Activated T-cell treated with anti-CD3 and anti-CD28 coated beads for 24 hours (primary cell): ENCODE data around the gene SCYL3.
"Not testable (repeated sequence)": the region's sequence is repeated elsewhere in the genome, so short reads cannot be mapped to it uniquely, and the experiment has no call there.

Experiments used
- DNase-seq: peaks from one replicate; pipeline ENCODE4 v3.0.0-alpha.2; 2020; ENCODE audit warnings: low read depth

SCYL3 gene

GRCh38 chr1:169869426-169869825, 24.3 kb downstream of the SCYL3 start:
- DNase-seq, result no peak

- no peak for DNase-seq
Observed at GRCh38 chr1:169868978-169869377, 24.7 kb downstream of the SCYL3 start.

- DNase-seq, result no peak
Observed at GRCh38 chr1:169867012-169867675, 26.6 kb downstream of the SCYL3 start.

GRCh38 chr1:169866577-169866976, 27.1 kb downstream of the SCYL3 start:
- no peak for DNase-seq

GRCh38 chr1:169864531-169864930, 29.2 kb downstream of the SCYL3 start:
- not testable (repeated sequence) for DNase-seq

GRCh38 chr1:169860750-169861149, 32.9 kb downstream of the SCYL3 start:
- DNase-seq, result no peak

GRCh38 chr1:169860187-169860586, 33.5 kb downstream of the SCYL3 start:
- no peak for DNase-seq

GRCh38 chr1:169859001-169859400, 34.7 kb downstream of the SCYL3 start:
- no peak for DNase-seq

- DNase-seq, result no peak
Observed at GRCh38 chr1:169858467-169858866, 35.2 kb downstream of the SCYL3 start.

GRCh38 chr1:169853341-169853740, 40.4 kb downstream of the SCYL3 start:
- DNase-seq, result no peak

- no peak for DNase-seq
Observed at GRCh38 chr1:169849346-169850022, 44.2 kb downstream of the SCYL3 start.

GRCh38 chr1:169848456-169848855, 45.2 kb downstream of the SCYL3 start:
- DNase-seq, result no peak

- no peak for DNase-seq
Observed at GRCh38 chr1:169844941-169845608, 48.6 kb downstream of the SCYL3 start.

- DNase-seq, result no peak
Observed at GRCh38 chr1:169838942-169839341, 54.8 kb downstream of the SCYL3 start.

- DNase-seq, result no peak
Observed at GRCh38 chr1:169836198-169836597, 57.5 kb downstream of the SCYL3 start.

- DNase-seq, result no peak
Observed at GRCh38 chr1:169835647-169836046, 58.0 kb downstream of the SCYL3 start.

GRCh38 chr1:169834869-169835268, 58.8 kb downstream of the SCYL3 start:
- no peak for DNase-seq

GRCh38 chr1:169833179-169833901, 60.4 kb downstream of the SCYL3 start:
- no peak for DNase-seq

GRCh38 chr1:169829671-169830070, 64.0 kb downstream of the SCYL3 start:
- DNase-seq, result no peak

- no peak for DNase-seq
Observed at GRCh38 chr1:169824153-169824552, 69.5 kb downstream of the SCYL3 start.

GRCh38 chr1:169821500-169821899, 72.2 kb downstream of the SCYL3 start:
- no peak for DNase-seq

GRCh38 chr1:169816617-169817016, 77.1 kb downstream of the SCYL3 start:
- DNase-seq, result no peak

GRCh38 chr1:169814265-169814664, 79.4 kb downstream of the SCYL3 start:
- no peak for DNase-seq
